Neural cell (in vitro differentiated cells): ENCODE data around the gene ENPP7. TPM values are rescaled to one million over a fixed set of nuclear protein-coding genes. Genes with fewer than 3 reads are reported as not detected.

Source experiments
- H2AFZ ChIP-seq: fragments of 200-600, 300-800 bp; sonication (generic), shearing (Covaris generic); 2 replicates; pipeline ENCODE4 v1.6.0; 2014; ENCODE audit warnings: low read depth, mild to moderate bottlenecking, antibody characterized with exemption, low read length, moderate library complexity
- H3F3A ChIP-seq: fragments of 200-600 bp; shearing (Covaris generic); 2 replicates; pipeline ENCODE4 v1.6.1; 2016; ENCODE audit warnings: mild to moderate bottlenecking, moderate library complexity, mixed read lengths, antibody characterized with exemption, low read length; ENCODE audit not compliant: insufficient read depth, poor library complexity, severe bottlenecking
- H3K27ac ChIP-seq: fragments of 200-600, 300-800 bp; sonication (generic), shearing (Covaris generic); 2 replicates; pipeline ENCODE4 v1.5.1; 2014; ENCODE audit warnings: mild to moderate bottlenecking, low read length, moderate library complexity
- H3K27me3 ChIP-seq: fragments of 300-800, 200-600 bp; sonication (generic), shearing (Covaris generic); 2 replicates; pipeline ENCODE4 v1.6.0; 2014; ENCODE audit warnings: mild to moderate bottlenecking, low read depth, low read length, moderate library complexity; ENCODE audit not compliant: insufficient read depth
- H3K36me3 ChIP-seq: fragments of 300-800, 200-600 bp; sonication (generic), shearing (Covaris generic); 2 replicates; pipeline ENCODE4 v1.5.1; 2014; ENCODE audit warnings: mild to moderate bottlenecking, antibody characterized with exemption, low read length, moderate library complexity; ENCODE audit not compliant: insufficient read depth
- H3K4me2 ChIP-seq: fragments of 300-800, 200-600 bp; sonication (generic), shearing (Covaris generic); 2 replicates; pipeline ENCODE4 v1.6.0; 2014; ENCODE audit warnings: mild to moderate bottlenecking, low read length
- H3K4me3 ChIP-seq: fragments of 300-800, 200-600 bp; sonication (generic), shearing (Covaris generic); 2 replicates; pipeline ENCODE4 v1.5.1; 2014; ENCODE audit warnings: mild to moderate bottlenecking, low read length, moderate library complexity
- H3K79me2 ChIP-seq: fragments of 200-600 bp; shearing (Covaris generic); replicated peaks from 2 replicates; pipeline ENCODE4 v1.6.0; 2014; ENCODE audit warnings: mild to moderate bottlenecking, low read length, moderate library complexity; ENCODE audit not compliant: insufficient read depth
- H3K9ac ChIP-seq: fragments of 300-800, 200-600 bp; sonication (generic), shearing (Covaris generic); 2 replicates; pipeline ENCODE4 v1.6.1; 2016; ENCODE audit warnings: mild to moderate bottlenecking, low read length, mixed read lengths
- H3K9me2 ChIP-seq: fragments of 200-600 bp; shearing (Covaris generic); 2 replicates; pipeline ENCODE4 v1.6.1; 2016; ENCODE audit warnings: mild to moderate bottlenecking, low read length, mixed read lengths; ENCODE audit not compliant: insufficient read depth
- H3K9me3 ChIP-seq: fragments of 200-600, 300-800 bp; sonication (generic), shearing (Covaris generic); 2 replicates; pipeline ENCODE4 v1.6.1; 2016; ENCODE audit warnings: mild to moderate bottlenecking, mixed run types, low read length, moderate library complexity, mixed read lengths
- H4K20me1 ChIP-seq: fragments of 200-600 bp; shearing (Covaris generic); 2 replicates; pipeline ENCODE4 v1.6.1; 2016; ENCODE audit warnings: mild to moderate bottlenecking, mixed run types; ENCODE audit not compliant: insufficient read depth
- EP300 ChIP-seq: fragments of 450-650 bp; conservative IDR thresholded peaks from 2 replicates; pipeline ENCODE4 v1.6.1; 2014; ENCODE audit warnings: antibody characterized with exemption, mild to moderate bottlenecking, moderate library complexity; ENCODE audit not compliant: poor library complexity, severe bottlenecking
- EZH2 ChIP-seq: fragments of 200-600, 300-800 bp; shearing (Covaris generic), sonication (generic); IDR thresholded peaks from 2 replicates; pipeline ENCODE4 v1.6.1; 2014; ENCODE audit warnings: antibody characterized with exemption, low read length, borderline replicate concordance, mild to moderate bottlenecking; ENCODE audit not compliant: insufficient read depth, poor library complexity, severe bottlenecking
- MXI1 ChIP-seq: fragments of 450-650 bp; conservative IDR thresholded peaks from 2 replicates; pipeline ENCODE4 v1.6.1; 2014; ENCODE audit warnings: antibody characterized with exemption, mild to moderate bottlenecking; ENCODE audit not compliant: poor library complexity, severe bottlenecking
- POLR2AphosphoS5 ChIP-seq: IDR thresholded peaks from 2 replicates; pipeline ENCODE4 v1.6.1; 2012
- RAD21 ChIP-seq: fragments of 450-650 bp; conservative IDR thresholded peaks from 2 replicates; pipeline ENCODE4 v1.6.1; 2014; ENCODE audit warnings: antibody characterized with exemption, mild to moderate bottlenecking, moderate library complexity
- REST ChIP-seq: IDR thresholded peaks from 2 replicates; pipeline ENCODE4 v1.6.1; 2012; ENCODE audit warnings: borderline replicate concordance
- SMC3 ChIP-seq: fragments of 450-650 bp; conservative IDR thresholded peaks from 2 replicates; pipeline ENCODE4 v1.6.1; 2014; ENCODE audit warnings: antibody characterized with exemption, mild to moderate bottlenecking, moderate library complexity; ENCODE audit not compliant: poor library complexity
- TAF1 ChIP-seq: IDR thresholded peaks from 2 replicates; pipeline ENCODE4 v1.6.1; 2012; ENCODE audit warnings: low read depth
- polyA plus RNA-seq: library from polyadenylated mRNA; depleted of rRNA; stranded (reverse); fragments of >200 nt; gene quantifications from 2 replicates; pipeline ENCODE4 v1.2.3, GENCODE V29; 2014
- TF ChIP-seq, protein P1 (sequence below): fragments of 450-650 bp; IDR thresholded peaks from 2 replicates; pipeline ENCODE4 v1.5.1; 2014; ENCODE audit warnings: antibody characterized with exemption, mild to moderate bottlenecking, moderate library complexity; ENCODE audit not compliant: poor library complexity, severe bottlenecking

ENPP7 gene
- polyA plus RNA-seq, 1 donor from 2014 or later = not detected

- H3K9me2 ChIP-seq = no peaks in the 10 kb centered on the region
- peak overlapping the region; percentile 64 for H3K9ac ChIP-seq
- no peaks in the 10 kb centered on the region for H4K20me1 ChIP-seq
- TF ChIP-seq RAD21 = peak; percentile 14
- TF ChIP-seq POLR2AphosphoS5 = peak; percentile 26
- TF ChIP-seq, protein P1, sequence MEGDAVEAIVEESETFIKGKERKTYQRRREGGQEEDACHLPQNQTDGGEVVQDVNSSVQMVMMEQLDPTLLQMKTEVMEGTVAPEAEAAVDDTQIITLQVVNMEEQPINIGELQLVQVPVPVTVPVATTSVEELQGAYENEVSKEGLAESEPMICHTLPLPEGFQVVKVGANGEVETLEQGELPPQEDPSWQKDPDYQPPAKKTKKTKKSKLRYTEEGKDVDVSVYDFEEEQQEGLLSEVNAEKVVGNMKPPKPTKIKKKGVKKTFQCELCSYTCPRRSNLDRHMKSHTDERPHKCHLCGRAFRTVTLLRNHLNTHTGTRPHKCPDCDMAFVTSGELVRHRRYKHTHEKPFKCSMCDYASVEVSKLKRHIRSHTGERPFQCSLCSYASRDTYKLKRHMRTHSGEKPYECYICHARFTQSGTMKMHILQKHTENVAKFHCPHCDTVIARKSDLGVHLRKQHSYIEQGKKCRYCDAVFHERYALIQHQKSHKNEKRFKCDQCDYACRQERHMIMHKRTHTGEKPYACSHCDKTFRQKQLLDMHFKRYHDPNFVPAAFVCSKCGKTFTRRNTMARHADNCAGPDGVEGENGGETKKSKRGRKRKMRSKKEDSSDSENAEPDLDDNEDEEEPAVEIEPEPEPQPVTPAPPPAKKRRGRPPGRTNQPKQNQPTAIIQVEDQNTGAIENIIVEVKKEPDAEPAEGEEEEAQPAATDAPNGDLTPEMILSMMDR = no peak
- no peak for TF ChIP-seq SMC3
- TF ChIP-seq TAF1 = no peak
- peaks cover 28% of the 10 kb centered on the region for H3K79me2 ChIP-seq
- no peak overlapping the region for H3K27ac ChIP-seq
- H3K27me3 ChIP-seq = no peaks in the 10 kb centered on the region
- peak overlapping the region; percentile 68 for H3K4me3 ChIP-seq
- no peaks in the 10 kb centered on the region for H3K36me3 ChIP-seq
- H3K9me3 ChIP-seq = no peaks in the 10 kb centered on the region
- H2AFZ ChIP-seq = no peak overlapping the region
- no peaks in the 10 kb centered on the region for H3F3A ChIP-seq
- no peak overlapping the region for H3K4me2 ChIP-seq
These were observed 45.8 kb downstream of the ENPP7 start for GRCh38 chr17:79776376-79777119.

GRCh38 chr17:79777120-79777893 lies 46.6 kb downstream of the ENPP7 start:
- Histone ChIP-seq H3K36me3 (no peaks in the 10 kb centered on the region), H3K4me2 (no peak overlapping the region), H3K79me2 (peaks cover 28% of the 10 kb centered on the region), H2AFZ (no peak overlapping the region), H3K9me2 (no peaks in the 10 kb centered on the region), H3K27me3 (no peaks in the 10 kb centered on the region), H3K9me3 (no peaks in the 10 kb centered on the region), H3K4me3 (peak overlapping the region; percentile 68), H3K9ac (peak overlapping the region; percentile 64), H3F3A (no peaks in the 10 kb centered on the region), H3K27ac (no peak overlapping the region), H4K20me1 (no peaks in the 10 kb centered on the region)
- TF ChIP-seq, protein P1 = peak; percentile 66
- TF ChIP-seq EZH2 = no peak

GRCh38 chr17:79777894-79778503 lies 47.3 kb downstream of the ENPP7 start, which contains the start of gene CBX2:
Gene CBX2, plus strand, starts transcription at chr17:79778148. Its CDS starts 88 bp downstream, at chr17:79778236.
- peak within 1 kb of the TSS; percentile 47 for H3K27ac ChIP-seq
- H3K4me2 ChIP-seq = peak within 1 kb of the TSS; percentile 49
- H2AFZ ChIP-seq = no peak within 1 kb of the TSS
- no peaks in the 10 kb centered on the region for H3K36me3 ChIP-seq
- no peaks in the 10 kb centered on the region for H3F3A ChIP-seq
- H3K9me3 ChIP-seq = no peaks in the 10 kb centered on the region
- H3K9me2 ChIP-seq = no peaks in the 10 kb centered on the region
- H3K79me2 ChIP-seq = peaks cover 28% of the 10 kb centered on the region
- H3K4me3 ChIP-seq = peak within 1 kb of the TSS; percentile 77
- H4K20me1 ChIP-seq = no peaks in the 10 kb centered on the region
- no peaks in the 10 kb centered on the region for H3K27me3 ChIP-seq
- peak within 1 kb of the TSS; percentile 79 for H3K9ac ChIP-seq
- no peak for TF ChIP-seq EZH2
- TF ChIP-seq EP300 = peak; percentile 22
- no peak for TF ChIP-seq REST
- peak; percentile 75 for TF ChIP-seq POLR2AphosphoS5
- no peak for TF ChIP-seq RAD21
- no peak for TF ChIP-seq TAF1
- peak; percentile 75 for TF ChIP-seq MXI1
- no peak for TF ChIP-seq SMC3
